K562 (cell line): ENCODE data around the gene DDIT3. TPM values are rescaled to one million over a fixed set of nuclear protein-coding genes. Genes with fewer than 3 reads are reported as not detected.

Experiments used
- BCL6 ChIP-seq: fragments of 250-450 bp; sonication (Bioruptor Pico); IDR thresholded peaks from 2 replicates; pipeline ENCODE4 v1.4.0; 2020
- CEBPZ ChIP-seq: fragments of 150-350 bp; IDR thresholded peaks from 2 replicates; pipeline ENCODE4 v1.6.1; 2014; ENCODE audit warnings: low read depth, mild to moderate bottlenecking, low read length, borderline replicate concordance
- CREM ChIP-seq: IDR thresholded peaks from 2 replicates; pipeline ENCODE4 v1.6.1; 2014; ENCODE audit warnings: antibody characterized with exemption, low read depth
- DDX20 ChIP-seq: fragments of 450-650 bp; IDR thresholded peaks from 2 replicates; pipeline ENCODE4 v1.6.1; 2016; ENCODE audit warnings: missing genetic modification characterization, low read depth, mild to moderate bottlenecking, missing compliant biosample characterization, moderate library complexity
- EP300 ChIP-seq: IDR thresholded peaks from 2 replicates; pipeline ENCODE4 v1.6.1; 2012; ENCODE audit warnings: low read length, improper control_type of control experiment
- HNRNPK ChIP-seq: fragments of 200-400 bp; formaldehyde crosslinking; IDR thresholded peaks from one replicate; pipeline ENCODE4 v1.6.1; 2018; ENCODE audit warnings: mild to moderate bottlenecking, low read depth, low read length; ENCODE audit not compliant: poor library complexity, severe bottlenecking
- KDM1A ChIP-seq, 2 experiments: fragments of 450-650 bp; IDR thresholded peaks; 2 replicates each; pipeline ENCODE4 v1.6.1; 2016; ENCODE audit warnings: mild to moderate bottlenecking in 2 of 2
- NFIC ChIP-seq: fragments of 450-650 bp; IDR thresholded peaks from 2 replicates; pipeline ENCODE4 v1.6.1; 2017; ENCODE audit warnings: mild to moderate bottlenecking, inconsistent platforms
- NR3C1 ChIP-seq: sonication (generic); formaldehyde crosslinking; IDR thresholded peaks from 2 replicates; pipeline ENCODE4 v1.8.1; 2022; ENCODE audit warnings: missing genetic modification reagents
- PATZ1 ChIP-seq: fragments of 250-450 bp; sonication (Bioruptor Pico); IDR thresholded peaks from 2 replicates; pipeline ENCODE4 v1.5.0; 2020; ENCODE audit warnings: mild to moderate bottlenecking, borderline replicate concordance
- PHB2 ChIP-seq: fragments of 450-650 bp; IDR thresholded peaks from 2 replicates; pipeline ENCODE4 v1.6.1; 2017; ENCODE audit warnings: low read depth
- RBM22 ChIP-seq: fragments of 200-400 bp; formaldehyde crosslinking; IDR thresholded peaks from 2 replicates; pipeline ENCODE4 v1.6.1; 2018; ENCODE audit warnings: low read length, low read depth; ENCODE audit not compliant: poor library complexity, severe bottlenecking
- RBM25 ChIP-seq: fragments of 200-400 bp; formaldehyde crosslinking; IDR thresholded peaks from 2 replicates; pipeline ENCODE4 v1.6.1; 2018; ENCODE audit warnings: low read length, low read depth, moderate library complexity; ENCODE audit not compliant: severe bottlenecking
- SAFB ChIP-seq: fragments of 200-400 bp; formaldehyde crosslinking; IDR thresholded peaks from 2 replicates; pipeline ENCODE4 v1.6.1; 2017; ENCODE audit warnings: low read depth, low read length, borderline replicate concordance
- SP1 ChIP-seq: sonication (generic); formaldehyde crosslinking; IDR thresholded peaks from 2 replicates; pipeline ENCODE4 v1.8.1; 2022; ENCODE audit warnings: mild to moderate bottlenecking, missing genetic modification reagents
- TAF15 ChIP-seq: fragments of 200-400 bp; formaldehyde crosslinking; IDR thresholded peaks from 2 replicates; pipeline ENCODE4 v1.6.1; 2017; ENCODE audit warnings: mild to moderate bottlenecking, low read depth, low read length, moderate library complexity
- TBL1XR1 ChIP-seq, 2 experiments: IDR thresholded peaks; 2 replicates each; pipeline ENCODE4 v1.6.1; 2012; ENCODE audit warnings: improper control_type of control experiment in 2 of 2, low read length in 2 of 2, mild to moderate bottlenecking in 1 of 2
- ZBTB8A ChIP-seq: fragments of 450-650 bp; IDR thresholded peaks from 2 replicates; pipeline ENCODE4 v1.6.1; 2018; ENCODE audit warnings: mild to moderate bottlenecking, moderate library complexity; ENCODE audit not compliant: partially characterized antibody
- ZNF655 ChIP-seq: fragments of 250-450 bp; sonication (Bioruptor Pico); IDR thresholded peaks from 2 replicates; pipeline ENCODE4 v1.5.0; 2021
- ZNF696 ChIP-seq: fragments of 250-450 bp; sonication (Bioruptor Pico); conservative IDR thresholded peaks from 2 replicates; pipeline ENCODE4 v1.4.0; 2020; ENCODE audit warnings: mild to moderate bottlenecking, moderate library complexity
- ZNF717 ChIP-seq: fragments of 250-450 bp; sonication (Bioruptor Pico); IDR thresholded peaks from 2 replicates; pipeline ENCODE4 v1.5.0; 2021
- polyA plus RNA-seq, 8 experiments: library from polyadenylated mRNA; depleted of rRNA in 4 of 8; stranded (reverse) in 5 of 8; unstranded in 3 of 8; fragments of >200 nt; fragmentation: Nextera tagmentation in 2 of 8; fragmentation: Illumina TruSeq in 1 of 8; extraction: Ambion mirVana in 2 of 8; extraction: Trizol in 1 of 8; gene quantifications; 2 replicates each; pipeline versions ENCODE4 v1.2.1 to v1.2.3, GENCODE V29; 2011 to 2014; ENCODE audit warnings: inconsistent platforms in 1 of 8, missing spikeins in 1 of 8
- total RNA-seq, 7 experiments: library from RNA; depleted of rRNA in 6 of 7; stranded (reverse); fragments of >200 nt in 6 of 7; fragmentation: Illumina TruSeq in 2 of 7; extraction: Trizol in 2 of 7; gene quantifications; 2 replicates each; pipeline versions ENCODE4 v1.2.1 to v1.2.3, GENCODE V29; 2011 to 2021; ENCODE audit warnings: low replicate concordance in 1 of 7
- TF ChIP-seq, protein P1 (sequence below): fragments of 250-450 bp; sonication (Bioruptor Pico); IDR thresholded peaks from 2 replicates; pipeline ENCODE4 v1.4.0; 2020; ENCODE audit warnings: mild to moderate bottlenecking, moderate library complexity

The DDIT3 gene
- total and polyA plus RNA-seq, 9 of the 15 experiments (the other 6 are each of a cell fraction or from before 2014, with no cell fraction given) = 59.1 to 272 (median 89.9) TPM

DNA sequence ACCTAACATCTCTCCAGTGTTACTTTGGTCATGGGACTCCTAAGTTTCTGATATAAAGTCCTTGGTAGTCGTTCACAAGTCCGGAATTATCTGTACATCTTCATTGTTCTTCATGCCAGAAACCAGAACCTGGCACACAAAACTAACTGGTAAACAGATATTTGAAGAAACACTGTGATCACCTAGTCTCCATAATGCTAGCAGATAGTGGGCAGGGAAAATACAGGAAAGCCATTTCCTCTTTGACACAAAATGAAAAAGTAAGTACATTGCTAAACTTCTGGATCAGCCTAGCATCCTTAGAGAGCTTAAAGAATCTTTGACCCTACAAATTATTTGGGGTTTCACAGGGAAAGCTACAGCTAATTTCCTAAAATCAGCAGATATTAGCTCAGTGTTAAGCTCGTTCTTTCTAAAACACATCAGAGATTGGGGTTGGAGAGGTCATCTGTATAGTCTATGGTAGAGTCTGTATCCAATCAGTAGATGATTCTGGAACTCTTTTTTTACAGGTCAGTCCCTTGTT lies 4.8 kb downstream of the DDIT3 start (continued):
- TF ChIP-seq ZNF655 = peak; percentile 79; the same call in 1 of the 2 replicates
- no peak for TF ChIP-seq RBM25
- no peak for TF ChIP-seq NFIC
- no peak for TF ChIP-seq BCL6 (CRISPR knock-in tag)
- TF ChIP-seq TAF15 = no peak
- no peak for TF ChIP-seq CREM
- TF ChIP-seq EP300 = no peak
- TF ChIP-seq ZNF717 (CRISPR knock-in tag) = 0 out of 2 replicates have a peak, but pooled peaks have one; percentile 7
- TF ChIP-seq KDM1A (IDR thresholded peaks at IDR 0.05) = no peak; a peak in 1 of 4 replicates
- TF ChIP-seq RBM22 = no peak
- peak; percentile 47; the same call in 1 of the 2 replicates for TF ChIP-seq PATZ1 (CRISPR knock-in tag)
- TF ChIP-seq TBL1XR1 (IDR thresholded peaks at IDR 0.05; ENCODE audit: low read length in 2 of 2) = 0 out of 4 replicates have a peak, but pooled peaks of 1 of the 2 experiments have one; percentile 33
- TF ChIP-seq NR3C1 = no peak
- TF ChIP-seq CEBPZ = no peak
- no peak for TF ChIP-seq HNRNPK
- no peak for TF ChIP-seq PHB2
- no peak for TF ChIP-seq ZBTB8A
- TF ChIP-seq SAFB = no peak
- TF ChIP-seq SP1 (CRISPR knock-in tag) = 0 out of 2 replicates have a peak, but pooled peaks have one; percentile 2
- no peak; the same call in 1 of the 2 replicates for TF ChIP-seq ZNF696 (CRISPR knock-in tag)
- no peak for TF ChIP-seq DDX20 (tag)
- TF ChIP-seq, protein P1, sequence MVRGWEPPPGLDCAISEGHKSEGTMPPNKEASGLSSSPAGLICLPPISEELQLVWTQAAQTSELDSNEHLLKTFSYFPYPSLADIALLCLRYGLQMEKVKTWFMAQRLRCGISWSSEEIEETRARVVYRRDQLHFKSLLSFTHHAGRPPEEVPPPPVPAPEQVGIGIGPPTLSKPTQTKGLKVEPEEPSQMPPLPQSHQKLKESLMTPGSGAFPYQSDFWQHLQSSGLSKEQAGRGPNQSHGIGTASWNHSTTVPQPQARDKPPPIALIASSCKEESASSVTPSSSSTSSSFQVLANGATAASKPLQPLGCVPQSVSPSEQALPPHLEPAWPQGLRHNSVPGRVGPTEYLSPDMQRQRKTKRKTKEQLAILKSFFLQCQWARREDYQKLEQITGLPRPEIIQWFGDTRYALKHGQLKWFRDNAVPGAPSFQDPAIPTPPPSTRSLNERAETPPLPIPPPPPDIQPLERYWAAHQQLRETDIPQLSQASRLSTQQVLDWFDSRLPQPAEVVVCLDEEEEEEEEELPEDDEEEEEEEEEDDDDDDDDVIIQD = no peak
